GM19099 (cell line): Measurements from ENCODE around the gene DTX1.

Source experiments
- POLR2A ChIP-seq: IDR thresholded peaks from 3 replicates; pipeline ENCODE4 v1.6.1; 2011; ENCODE audit warnings: low read depth; ENCODE audit not compliant: insufficient read length; ENCODE audit errors: extremely low read depth

DTX1 gene

GRCh38 chr12:113105606-113106271 lies 49.2 kb downstream of the DTX1 start:
- no peak for TF ChIP-seq POLR2A

GRCh38 chr12:113106361-113106760 lies 49.8 kb downstream of the DTX1 start:
- no peak for TF ChIP-seq POLR2A

GRCh38 chr12:113108308-113108707 lies 51.8 kb downstream of the DTX1 start:
- TF ChIP-seq POLR2A = no peak

- no peak for TF ChIP-seq POLR2A
These were observed 52.8 kb downstream of the DTX1 start for GRCh38 chr12:113109360-113109759.

GRCh38 chr12:113109872-113110599 lies 53.5 kb downstream of the DTX1 start:
- no peak for TF ChIP-seq POLR2A

- TF ChIP-seq POLR2A = no peak
These were observed 54.7 kb downstream of the DTX1 start for GRCh38 chr12:113111247-113111646.

GRCh38 chr12:113112043-113112899 lies 55.7 kb downstream of the DTX1 start:
- TF ChIP-seq POLR2A = no peak

- no peak for TF ChIP-seq POLR2A
These were observed 56.9 kb downstream of the DTX1 start for GRCh38 chr12:113113397-113113796.

- no peak for TF ChIP-seq POLR2A
These were observed 58.1 kb downstream of the DTX1 start for GRCh38 chr12:113114447-113115178.

GRCh38 chr12:113115455-113116126 lies 59.1 kb downstream of the DTX1 start:
- no peak for TF ChIP-seq POLR2A

GRCh38 chr12:113116875-113117274 lies 60.3 kb downstream of the DTX1 start:
- no peak for TF ChIP-seq POLR2A

GRCh38 chr12:113118142-113118541 lies 61.6 kb downstream of the DTX1 start:
- TF ChIP-seq POLR2A = no peak

GRCh38 chr12:113119980-113120669 lies 63.6 kb downstream of the DTX1 start:
- TF ChIP-seq POLR2A = no peak

GRCh38 chr12:113120670-113121370 lies 64.3 kb downstream of the DTX1 start:
- no peak for TF ChIP-seq POLR2A

- no peak for TF ChIP-seq POLR2A
These were observed 71.3 kb downstream of the DTX1 start for GRCh38 chr12:113127791-113128199.
